K562 treated with DMSO at 1 percent for 24 hours (cell line): Measurements from ENCODE around the gene NPIPB5. TPM values are rescaled to one million over a fixed set of nuclear protein-coding genes. Genes with fewer than 3 reads are reported as not detected.

Experiments used
- total RNA-seq: library from RNA; unstranded; fragments of 300-600 nt; gene quantifications from 2 replicates; pipeline ENCODE4 v1.2.3, GENCODE V29; 2022; ENCODE audit warnings: low read depth; ENCODE audit not compliant: insufficient read depth

The NPIPB5 gene
- total RNA-seq = 22.2 and 23.7 TPM in 2 replicates

GRCh38 chr16:22510591-22510990, at the start of gene NPIPB5:
Gene NPIPB5 (plus strand): TSS chr16:22510891. CDS start chr16:22513802, 2,911 bp downstream.

Other genes with a start within 250 kb of the NPIPB5 start
- 47.3 and 51.8 TPM in 2 replicates for gene POLR3E, start 213.5 kb upstream of the NPIPB5 start, total RNA-seq
- 23.1 and 24.8 TPM in 2 replicates for gene CDR2, start 136.3 kb upstream of the NPIPB5 start, total RNA-seq